Hippocampal formation (tissue), 2 donors: ENCODE data around the gene PDE6A.
"Not testable (repeated sequence)": the region's sequence is repeated elsewhere in the genome, so short reads cannot be mapped to it uniquely, and the experiment has no call there.

ENCODE experiments used
- DNase-seq, 2 donors: peaks; one replicate each; lab custom pipeline; 2025; lab: John Stamatoyannopoulos, UW

Gene PDE6A

GRCh38 chr5:149953436-149954121 is 9.0 kb upstream of the PDE6A start:
- DNase-seq = no peak

- no peak for DNase-seq
Measured at GRCh38 chr5:149951138-149951749, 6.7 kb upstream of the PDE6A start.

GRCh38 chr5:149948993-149949392 is 4.4 kb upstream of the PDE6A start:
- DNase-seq = no peak

- DNase-seq = no peak
Measured at GRCh38 chr5:149946118-149946517, 1.5 kb upstream of the PDE6A start.

- DNase-seq = not testable (repeated sequence)
Measured at GRCh38 chr5:149943177-149943949, 1.2 kb downstream of the PDE6A start.

- not testable (repeated sequence) for DNase-seq
Measured at GRCh38 chr5:149942741-149943169, 1.8 kb downstream of the PDE6A start.

GRCh38 chr5:149942199-149942598 is 2.4 kb downstream of the PDE6A start:
- DNase-seq = no peak

- no peak for DNase-seq
Measured at GRCh38 chr5:149941795-149942194, 2.8 kb downstream of the PDE6A start.

- DNase-seq = no peak
Measured at GRCh38 chr5:149940941-149941644, 3.5 kb downstream of the PDE6A start.

- no peak for DNase-seq
Measured at GRCh38 chr5:149940077-149940574, 4.5 kb downstream of the PDE6A start.

- no peak for DNase-seq
Measured at GRCh38 chr5:149939546-149939945, 5.0 kb downstream of the PDE6A start.

- DNase-seq = no peak
Measured at GRCh38 chr5:149938791-149939358, 5.7 kb downstream of the PDE6A start.

GRCh38 chr5:149938279-149938678 is 6.3 kb downstream of the PDE6A start:
- DNase-seq = no peak

- no peak for DNase-seq
Measured at GRCh38 chr5:149937610-149938009, 7.0 kb downstream of the PDE6A start.

- no peak for DNase-seq
Measured at GRCh38 chr5:149936700-149937091, 7.9 kb downstream of the PDE6A start.

GRCh38 chr5:149936044-149936699 is 8.4 kb downstream of the PDE6A start:
- no peak for DNase-seq

- DNase-seq = no peak
Measured at GRCh38 chr5:149935431-149935901, 9.1 kb downstream of the PDE6A start.

GRCh38 chr5:149932445-149933350 is 11.9 kb downstream of the PDE6A start:
- DNase-seq = no peak

- no peak for DNase-seq
Measured at GRCh38 chr5:149931992-149932436, 12.6 kb downstream of the PDE6A start.
